Astrocyte (in vitro differentiated cells and primary cell): ENCODE results near the gene ARHGDIA. TPM values are rescaled to one million over a fixed set of nuclear protein-coding genes. Genes with fewer than 3 reads are reported as not detected.
A peak's percentile ranks its signal among the peaks of the same experiment; 100 is the strongest.

ENCODE experiments used
- DNase-seq: peaks from one replicate; pipeline ENCODE4 v3.0.0-alpha.2; 2010; ENCODE audit warnings: low read depth
- FAIRE-seq: peaks from 2 replicates; lab custom pipeline; 2011; peaks lifted over from hg19 to GRCh38; lab: Jason Lieb, UNC
- H2AFZ ChIP-seq: 2 replicates; pipeline ENCODE4 v1.6.0; 2012; ENCODE audit warnings: low read depth, low read length, inconsistent platforms
- H3K27ac ChIP-seq: 2 replicates; pipeline ENCODE4 v1.5.1; 2011; ENCODE audit warnings: low read depth, low read length, inconsistent platforms
- H3K27me3 ChIP-seq: 2 replicates; pipeline ENCODE4 v1.6.0; 2011; ENCODE audit warnings: low read length, inconsistent platforms; ENCODE audit not compliant: insufficient read depth
- H3K36me3 ChIP-seq: 2 replicates; pipeline ENCODE4 v1.5.1; 2011; ENCODE audit warnings: low read length, inconsistent platforms; ENCODE audit not compliant: insufficient read depth
- H3K4me1 ChIP-seq: 2 replicates; pipeline ENCODE4 v1.5.1; 2011; ENCODE audit warnings: low read length, inconsistent platforms; ENCODE audit not compliant: insufficient read depth
- H3K4me2 ChIP-seq: 2 replicates; pipeline ENCODE4 v1.6.0; 2012; ENCODE audit warnings: low read length, inconsistent platforms
- H3K4me3 ChIP-seq: 2 replicates; pipeline ENCODE4 v1.5.1; 2011; ENCODE audit warnings: low read depth, mild to moderate bottlenecking, low read length, inconsistent platforms; ENCODE audit not compliant: insufficient read depth
- H3K79me2 ChIP-seq: 2 replicates; pipeline ENCODE4 v1.6.0; 2012; ENCODE audit warnings: mild to moderate bottlenecking, low read length, inconsistent platforms; ENCODE audit not compliant: insufficient read depth
- H3K9ac ChIP-seq: 2 replicates; pipeline ENCODE4 v1.6.0; 2012; ENCODE audit warnings: mild to moderate bottlenecking, low read length, inconsistent platforms
- H3K9me3 ChIP-seq: 2 replicates; pipeline ENCODE4 v1.5.1; 2012; ENCODE audit warnings: low read depth, mild to moderate bottlenecking, low read length, inconsistent platforms; ENCODE audit not compliant: insufficient read depth
- H4K20me1 ChIP-seq: 2 replicates; pipeline ENCODE4 v1.6.0; 2012; ENCODE audit warnings: low read length, inconsistent platforms; ENCODE audit not compliant: insufficient read depth
- H3K27ac Mint-ChIP-seq: one replicate; pipeline ENCODE4 v1.8.0; 2021; ENCODE audit warnings: mild to moderate bottlenecking, mixed read lengths; ENCODE audit not compliant: unreplicated experiment
- H3K27me3 Mint-ChIP-seq: one replicate; pipeline ENCODE4 v1.8.0; 2021; ENCODE audit warnings: low read depth, mixed read lengths; ENCODE audit not compliant: unreplicated experiment
- H3K36me3 Mint-ChIP-seq: one replicate; pipeline ENCODE4 v1.8.0; 2021; ENCODE audit warnings: low read depth, mixed read lengths; ENCODE audit not compliant: unreplicated experiment
- H3K4me1 Mint-ChIP-seq: one replicate; pipeline ENCODE4 v1.8.0; 2021; ENCODE audit warnings: low read depth, mixed read lengths; ENCODE audit not compliant: unreplicated experiment
- H3K4me3 Mint-ChIP-seq: one replicate; pipeline ENCODE4 v1.8.0; 2021; ENCODE audit warnings: mild to moderate bottlenecking, moderate library complexity, mixed read lengths; ENCODE audit not compliant: unreplicated experiment
- H3K9me3 Mint-ChIP-seq: one replicate; pipeline ENCODE4 v1.8.0; 2021; ENCODE audit warnings: mild to moderate bottlenecking, mixed read lengths; ENCODE audit not compliant: unreplicated experiment
- CTCF ChIP-seq: IDR thresholded peaks from 2 replicates; pipeline ENCODE4 v1.5.1; 2011; ENCODE audit warnings: low read depth, mild to moderate bottlenecking, inconsistent platforms, low read length, moderate library complexity; ENCODE audit not compliant: insufficient read depth
- EZH2 ChIP-seq: IDR thresholded peaks from 2 replicates; pipeline ENCODE4 v1.6.1; 2012; ENCODE audit warnings: mild to moderate bottlenecking, low read length, inconsistent platforms; ENCODE audit not compliant: insufficient read depth
- total RNA-seq: library from RNA; stranded (reverse); gene quantifications from 2 replicates; pipeline ENCODE4 v1.2.1, GENCODE V29; 2021

ARHGDIA gene
- total RNA-seq, 1 donor from 2014 or later = 352 TPM

- DNase-seq (no peak), FAIRE-seq (no peak)
- Histone ChIP-seq H4K20me1 (peaks cover 37% of the 10 kb centered on the region), H3K27me3 (no peaks in the 10 kb centered on the region), H3K4me1 (peaks cover 17% of the 10 kb centered on the region), H2AFZ (no peak overlapping the region), H3K9me3 (no peaks in the 10 kb centered on the region), H3K4me3 (no peak overlapping the region), H3K36me3 (no peaks in the 10 kb centered on the region), H3K4me2 (peak overlapping the region; percentile 91), H3K79me2 (peaks cover 48% of the 10 kb centered on the region), H3K27ac (no peak overlapping the region), H3K9ac (peak overlapping the region; percentile 87)
- TF ChIP-seq CTCF (no peak), EZH2 (no peak)
- no peaks in the 10 kb centered on the region for H3K36me3 Mint-ChIP-seq
- H3K4me1 Mint-ChIP-seq = peaks cover 9% of the 10 kb centered on the region
- no peaks in the 10 kb centered on the region for H3K27me3 Mint-ChIP-seq
- peak overlapping the region; percentile 94 for H3K27ac Mint-ChIP-seq
- peak overlapping the region; percentile 92 for H3K4me3 Mint-ChIP-seq
- peaks cover 1% of the 10 kb centered on the region for H3K9me3 Mint-ChIP-seq
These were observed 39.6 kb downstream of the ARHGDIA start for GRCh38 chr17:81831563-81831956.

GRCh38 chr17:81829858-81830257 lies 41.3 kb downstream of the ARHGDIA start:
- peaks cover 52% of the 10 kb centered on the region for H4K20me1 ChIP-seq
- H3K36me3 ChIP-seq = no peaks in the 10 kb centered on the region
- no peak overlapping the region for H3K9ac ChIP-seq
- Mint-ChIP-seq H3K27ac (no peak overlapping the region), H3K4me3 (no peak overlapping the region), H3K9me3 (peaks cover 1% of the 10 kb centered on the region), H3K4me1 (peaks cover 9% of the 10 kb centered on the region), H3K36me3 (no peaks in the 10 kb centered on the region), H3K27me3 (peaks cover 3% of the 10 kb centered on the region)
- H3K4me1 ChIP-seq = peaks cover 17% of the 10 kb centered on the region
- no peaks in the 10 kb centered on the region for H3K27me3 ChIP-seq
- FAIRE-seq (no peak), DNase-seq (no peak)
- no peak overlapping the region for H3K4me3 ChIP-seq
- no peaks in the 10 kb centered on the region for H3K9me3 ChIP-seq
- no peak overlapping the region for H3K27ac ChIP-seq
- H3K79me2 ChIP-seq = peaks cover 61% of the 10 kb centered on the region
- no peak overlapping the region for H2AFZ ChIP-seq
- H3K4me2 ChIP-seq = no peak overlapping the region
- TF ChIP-seq CTCF = no peak

GRCh38 chr17:81828656-81829055 lies 42.5 kb downstream of the ARHGDIA start:
- no peaks in the 10 kb centered on the region for H3K36me3 Mint-ChIP-seq
- TF ChIP-seq EZH2 (no peak), CTCF (no peak)

More at GRCh38 chr17:81828656-81829055, 42.5 kb downstream of the ARHGDIA start:
- FAIRE-seq (no peak), DNase-seq (no peak)
- H3K4me3 Mint-ChIP-seq = no peak overlapping the region
- no peak overlapping the region for H3K27ac Mint-ChIP-seq
- H3K9me3 Mint-ChIP-seq = peaks cover 1% of the 10 kb centered on the region
- peaks cover 3% of the 10 kb centered on the region for H3K27me3 Mint-ChIP-seq
- no peak overlapping the region for H3K9ac ChIP-seq
- no peak overlapping the region for H2AFZ ChIP-seq
- no peak overlapping the region for H3K27ac ChIP-seq
- peaks cover 9% of the 10 kb centered on the region for H3K4me1 Mint-ChIP-seq
- H3K79me2 ChIP-seq = peaks cover 66% of the 10 kb centered on the region
- no peaks in the 10 kb centered on the region for H3K27me3 ChIP-seq
- H3K4me3 ChIP-seq = no peak overlapping the region
- H3K9me3 ChIP-seq = no peaks in the 10 kb centered on the region
- no peak overlapping the region for H3K4me2 ChIP-seq
- no peaks in the 10 kb centered on the region for H3K36me3 ChIP-seq
- peaks cover 13% of the 10 kb centered on the region for H3K4me1 ChIP-seq
- peaks cover 57% of the 10 kb centered on the region for H4K20me1 ChIP-seq
